IMR-90 (cell line): ENCODE measurements around the gene SH3BP2. TPM values are rescaled to one million over a fixed set of nuclear protein-coding genes. Genes with fewer than 3 reads are reported as not detected.

Source experiments
- ATAC-seq: fragments of 200-7000 bp; cut with Tn5 transposase; 2 replicates; pipeline ENCODE4 v1.9.1; 2020; ENCODE audit warnings: low read depth, mild to moderate bottlenecking, moderate library complexity
- BruUV-seq: library from RNA; stranded (reverse); fragments of 400-500 nt; replicated peaks from 2 replicates; lab custom pipeline; 2021; lab: Mats Ljungman, UMichigan
- CTCF ChIA-PET: fragments of 300-600 bp; formaldehyde crosslinking; extraction: SDS; loops from one replicate; lab custom pipeline; 2021; ENCODE audit warnings: antibody characterized with exemption; lab: Yijun Ruan, JAX
- POLR2A ChIA-PET: fragments of 300-600 bp; sonication (Branson Sonifier 250); formaldehyde crosslinking; loops from one replicate; lab custom pipeline; 2022; ENCODE audit warnings: antibody characterized with exemption; ENCODE audit not compliant: unreplicated experiment; lab: Charles Lee
- DNase-seq: peaks from one replicate; pipeline ENCODE4 v3.0.0; 2013
- H2AFZ ChIP-seq: replicated peaks from 2 replicates; pipeline ENCODE3; 2013; ENCODE audit warnings: low read length, mild to moderate bottlenecking; ENCODE audit not compliant: poor library complexity
- H2AK5ac ChIP-seq: 2 replicates; pipeline ENCODE4 v1.6.1; 2013; ENCODE audit warnings: low read depth, low read length, inconsistent platforms
- H2AK9ac ChIP-seq: replicated peaks from 2 replicates; pipeline ENCODE3; 2013; ENCODE audit warnings: mild to moderate bottlenecking, low read depth, low read length, moderate library complexity; ENCODE audit not compliant: poor library complexity
- H2BK120ac ChIP-seq: 2 replicates; pipeline ENCODE4 v1.6.1; 2013; ENCODE audit warnings: low read depth, low read length, inconsistent platforms
- H2BK15ac ChIP-seq: 3 replicates; pipeline ENCODE4 v1.6.1; 2013; ENCODE audit warnings: low read depth, low read length, inconsistent platforms
- H2BK20ac ChIP-seq: 2 replicates; pipeline ENCODE4 v1.6.1; 2013; ENCODE audit warnings: low read depth, mild to moderate bottlenecking, inconsistent platforms, low read length, moderate library complexity
- H2BK5ac ChIP-seq: 2 replicates; pipeline ENCODE4 v1.6.1; 2013; ENCODE audit warnings: mild to moderate bottlenecking, low read depth, low read length, inconsistent platforms; ENCODE audit not compliant: poor library complexity, severe bottlenecking
- H3K14ac ChIP-seq: replicated peaks from 2 replicates; pipeline ENCODE4 v1.6.1; 2013; ENCODE audit warnings: low read depth, low read length, inconsistent platforms
- H3K18ac ChIP-seq: 2 replicates; pipeline ENCODE4 v1.6.1; 2013; ENCODE audit warnings: low read depth, low read length, control low read depth
- H3K23ac ChIP-seq: 2 replicates; pipeline ENCODE4 v1.6.1; 2013; ENCODE audit warnings: low read depth, low read length, inconsistent platforms
- H3K27ac ChIP-seq: 2 replicates; pipeline ENCODE4 v1.5.1; 2013; ENCODE audit warnings: mild to moderate bottlenecking, control low read depth, low read length; ENCODE audit not compliant: insufficient read depth
- H3K27me3 ChIP-seq: 2 replicates; pipeline ENCODE4 v1.6.1; 2013; ENCODE audit warnings: low read length; ENCODE audit not compliant: control insufficient read depth, insufficient read depth
- H3K36me3 ChIP-seq: 2 replicates; pipeline ENCODE4 v1.6.1; 2013; ENCODE audit warnings: low read length, mixed read lengths; ENCODE audit not compliant: control insufficient read depth, insufficient read depth
- H3K4ac ChIP-seq: 2 replicates; pipeline ENCODE4 v1.6.1; 2013; ENCODE audit warnings: low read depth, low read length, inconsistent platforms
- H3K4me1 ChIP-seq: 2 replicates; pipeline ENCODE4 v1.6.1; 2013; ENCODE audit warnings: low read length, mixed read lengths; ENCODE audit not compliant: control insufficient read depth, insufficient read depth
- H3K4me2 ChIP-seq: 2 replicates; pipeline ENCODE4 v1.6.1; 2013; ENCODE audit warnings: low read depth, mild to moderate bottlenecking, control low read depth, low read length, moderate library complexity
- H3K4me3 ChIP-seq: 2 replicates; pipeline ENCODE4 v1.5.1; 2013; ENCODE audit warnings: low read depth, mild to moderate bottlenecking, control low read depth, low read length, moderate library complexity; ENCODE audit not compliant: insufficient read depth
- H3K56ac ChIP-seq: 2 replicates; pipeline ENCODE4 v1.6.1; 2013; ENCODE audit warnings: low read length, inconsistent platforms; ENCODE audit not compliant: insufficient read depth; ENCODE audit errors: extremely low read depth
- H3K79me1 ChIP-seq, 2 experiments: 2 replicates each; pipeline ENCODE4 v1.6.1; 2013; ENCODE audit warnings: low read length in 2 of 2, inconsistent platforms in 1 of 2, low read depth in 1 of 2
- H3K9ac ChIP-seq: 2 replicates; pipeline ENCODE4 v1.6.1; 2013; ENCODE audit warnings: low read depth, low read length, control low read depth
- H3K9me1 ChIP-seq: 2 replicates; pipeline ENCODE4 v1.6.1; 2013; ENCODE audit warnings: low read length, inconsistent platforms; ENCODE audit not compliant: insufficient read depth
- H3K9me3 ChIP-seq: 2 replicates; pipeline ENCODE4 v1.6.1; 2013; ENCODE audit warnings: low read length; ENCODE audit not compliant: control insufficient read depth, insufficient read depth
- H4K20me1 ChIP-seq: 2 replicates; pipeline ENCODE4 v1.6.1; 2013; ENCODE audit warnings: low read length, inconsistent platforms; ENCODE audit not compliant: insufficient read depth
- H4K5ac ChIP-seq: 2 replicates; pipeline ENCODE4 v1.6.1; 2013; ENCODE audit warnings: mild to moderate bottlenecking, low read depth, low read length, control low read depth
- H4K8ac ChIP-seq, 2 experiments: 2 replicates each; pipeline ENCODE4 v1.6.1; 2013; ENCODE audit warnings: low read depth in 2 of 2, low read length in 2 of 2, control low read depth in 1 of 2, inconsistent platforms in 1 of 2
- H4K91ac ChIP-seq: 2 replicates; pipeline ENCODE4 v1.6.1; 2013; ENCODE audit warnings: low read depth, low read length, inconsistent platforms; ENCODE audit not compliant: insufficient read depth
- BHLHE40 ChIP-seq: fragments of 150-350 bp; IDR thresholded peaks from 2 replicates; pipeline ENCODE4 v1.6.1; 2016; ENCODE audit warnings: mild to moderate bottlenecking, low read depth, low read length
- RCOR1 ChIP-seq: IDR thresholded peaks from 2 replicates; pipeline ENCODE4 v1.6.1; 2012; ENCODE audit warnings: mild to moderate bottlenecking, low read length, improper control_type of control experiment; ENCODE audit not compliant: insufficient replicate concordance
- WGBS, 2 experiments: methylation state at CpG; one replicate each; pipeline versions ENCODE4 v1.1.5 to v1.1.7; 2013; ENCODE audit warnings: missing lambda C conversion rate in 2 of 2; ENCODE audit not compliant: insufficient read length in 1 of 2; ENCODE audit errors: extremely low coverage in 2 of 2; 5-methylcytosine and 5-hydroxymethylcytosine counted together
- dilution Hi-C: fragments of 300-500 bp; cut with HindIII; formaldehyde crosslinking; loops from one replicate; pipeline ENCODE4 v1.14.3; 2018; ENCODE audit warnings: low sequenced_read_pairs; ENCODE audit not compliant: unreplicated experiment
- in situ Hi-C: fragments of 300-500 bp; cut with MboI; formaldehyde crosslinking; loops from 3 replicates; pipeline ENCODE4 v1.14.3; 2019; ENCODE audit warnings: low sequenced_read_pairs, inconsistent platforms, mixed read lengths
- intact Hi-C: fragments of 100-400 bp; cut with micrococcal nuclease; formaldehyde crosslinking; loops from 2 replicates; pipeline ENCODE4 v1.10.0; 2022
- polyA plus RNA-seq, 3 experiments: library from polyadenylated mRNA; depleted of rRNA; stranded (reverse); fragments of >200 nt; gene quantifications; 2 replicates each; pipeline ENCODE4 v1.2.3, GENCODE V29; 2012; ENCODE audit warnings: low replicate concordance in 1 of 3
- total RNA-seq: library from RNA; depleted of rRNA; stranded (reverse); fragments of >200 nt; gene quantifications from 2 replicates; pipeline ENCODE4 v1.2.3, GENCODE V29; 2012

Gene SH3BP2
- total and polyA plus RNA-seq, 2 of the 4 experiments (the other 2 are of a cell fraction): 9.0 to 37.2 TPM

- dilution Hi-C loops (no loop called here), in situ Hi-C loops (no loop called here), intact Hi-C loops (no loop called here)
- DNase-seq: no peak
- WGBS, 2 experiments: no CpG with 5 or more reads among the region's 3 CpGs
- CTCF ChIA-PET: no interaction called here
- Histone ChIP-seq H4K20me1 (no peaks in the 10 kb centered on the region; the same call in 1 of the 2 replicates), H3K23ac (no peak overlapping the region), H3K14ac (no peak overlapping the region), H2AK9ac (no peak overlapping the region), H3K27ac (no peak overlapping the region), H3K56ac (no peak overlapping the region), H3K9me3 (no peaks in the 10 kb centered on the region), H3K4me1 (peaks cover 10% of the 10 kb centered on the region), H3K79me1 (peaks cover 14 to 31% of the 10 kb centered on the region in 2 experiments), H2AFZ (no peak overlapping the region), H4K91ac (no peak overlapping the region), H2BK15ac (no peak overlapping the region), H3K4ac (no peak overlapping the region), H4K8ac (no peak overlapping the region), H4K5ac (no peak overlapping the region), H2BK20ac (no peak overlapping the region), H3K4me3 (no peak overlapping the region), H3K27me3 (no peaks in the 10 kb centered on the region), H3K4me2 (no peak overlapping the region), H2BK5ac (no peak overlapping the region), H3K9ac (no peak overlapping the region), H2BK120ac (no peak overlapping the region), H3K18ac (no peak overlapping the region), H3K9me1 (peaks cover 23% of the 10 kb centered on the region; the same call in 1 of the 2 replicates), H3K36me3 (peaks cover 16% of the 10 kb centered on the region), H2AK5ac (no peak overlapping the region)
- ATAC-seq: no peak
- POLR2A ChIA-PET: no interaction called here
- TF ChIP-seq RCOR1: no peak
- TF ChIP-seq BHLHE40: no peak
- no TSS peak for BruUV-seq
Observed at GRCh38 chr4:2839060-2839459, 46.2 kb downstream of the SH3BP2 start.
